Superior temporal gyrus (tissue), 1 donor: Measurements from ENCODE around the gene CDKL5.
"Not testable (repeated sequence)": the region's sequence is repeated elsewhere in the genome, so short reads cannot be mapped to it uniquely, and the experiment has no call there.

Experiments
- DNase-seq: peaks from one replicate; pipeline ENCODE4 v3.0.0-alpha.2; 2016; ENCODE audit errors: extremely low spot score

CDKL5 gene

GRCh38 chrX:18575744-18576143 is 150.3 kb downstream of the CDKL5 start:
- DNase-seq: no peak

GRCh38 chrX:18577400-18577799 is 152.0 kb downstream of the CDKL5 start:
- DNase-seq: no peak

- no peak for DNase-seq
These were observed 153.1 kb downstream of the CDKL5 start for GRCh38 chrX:18578546-18578945.

GRCh38 chrX:18579495-18579894 is 154.1 kb downstream of the CDKL5 start:
- no peak for DNase-seq

GRCh38 chrX:18582910-18583493 is 157.6 kb downstream of the CDKL5 start:
- DNase-seq: no peak

- DNase-seq: not testable (repeated sequence)
These were observed 163.9 kb downstream of the CDKL5 start for GRCh38 chrX:18589292-18589691.

GRCh38 chrX:18591834-18592233 is 166.4 kb downstream of the CDKL5 start:
- no peak for DNase-seq

GRCh38 chrX:18594079-18594478 is 168.7 kb downstream of the CDKL5 start:
- no peak for DNase-seq

GRCh38 chrX:18596096-18596495 is 170.7 kb downstream of the CDKL5 start:
- DNase-seq: no peak

- DNase-seq: no peak
These were observed 173.0 kb downstream of the CDKL5 start for GRCh38 chrX:18598413-18598812.

GRCh38 chrX:18607966-18608365 is 182.6 kb downstream of the CDKL5 start:
- no peak for DNase-seq

GRCh38 chrX:18613930-18614639 is 188.7 kb downstream of the CDKL5 start:
- no peak for DNase-seq

GRCh38 chrX:18616688-18617406 is 191.4 kb downstream of the CDKL5 start:
- no peak for DNase-seq

- no peak for DNase-seq
These were observed 192.0 kb downstream of the CDKL5 start for GRCh38 chrX:18617407-18617750.

GRCh38 chrX:18619288-18619687 is 193.9 kb downstream of the CDKL5 start:
- DNase-seq: no peak

- DNase-seq: no peak
These were observed 194.9 kb downstream of the CDKL5 start for GRCh38 chrX:18620349-18620748.

- DNase-seq: no peak
These were observed 199.2 kb downstream of the CDKL5 start for GRCh38 chrX:18624599-18624998.

- DNase-seq: no peak
These were observed 205.5 kb downstream of the CDKL5 start for GRCh38 chrX:18630934-18631333.

- DNase-seq: no peak
These were observed 213.0 kb downstream of the CDKL5 start for GRCh38 chrX:18638398-18638797.

- no peak for DNase-seq
These were observed 213.9 kb downstream of the CDKL5 start for GRCh38 chrX:18639280-18639679.

GRCh38 chrX:18640686-18641085 is 215.3 kb downstream of the CDKL5 start:
- DNase-seq: no peak

GRCh38 chrX:18643243-18643642 is 217.8 kb downstream of the CDKL5 start:
- DNase-seq: no peak

GRCh38 chrX:18643853-18644252 is 218.4 kb downstream of the CDKL5 start:
- DNase-seq: no peak
